Nucleus accumbens (tissue), 56 donors: ENCODE results near the gene HOXB1.

ENCODE experiments used
- DNase-seq, 56 donors: peaks; one replicate each; lab custom pipeline; 2025; lab: John Stamatoyannopoulos, UW

HOXB1 gene

GRCh38 chr17:48545022-48545375 lies 14.2 kb upstream of the HOXB1 start, which contains the start of gene HOXB2:
Gene HOXB2 (minus strand): TSS chr17:48545109. CDS start chr17:48544911, 198 bp downstream.
- no peak for DNase-seq

GRCh38 chr17:48544349-48545021 lies 13.7 kb upstream of the HOXB1 start:
- DNase-seq: no peak

- no peak for DNase-seq
Observed at GRCh38 chr17:48543854-48544348, 13.1 kb upstream of the HOXB1 start.

- no peak for DNase-seq
Observed at GRCh38 chr17:48543107-48543853, 12.5 kb upstream of the HOXB1 start.

GRCh38 chr17:48542698-48543106 lies 11.9 kb upstream of the HOXB1 start:
- no peak for DNase-seq

DNA sequence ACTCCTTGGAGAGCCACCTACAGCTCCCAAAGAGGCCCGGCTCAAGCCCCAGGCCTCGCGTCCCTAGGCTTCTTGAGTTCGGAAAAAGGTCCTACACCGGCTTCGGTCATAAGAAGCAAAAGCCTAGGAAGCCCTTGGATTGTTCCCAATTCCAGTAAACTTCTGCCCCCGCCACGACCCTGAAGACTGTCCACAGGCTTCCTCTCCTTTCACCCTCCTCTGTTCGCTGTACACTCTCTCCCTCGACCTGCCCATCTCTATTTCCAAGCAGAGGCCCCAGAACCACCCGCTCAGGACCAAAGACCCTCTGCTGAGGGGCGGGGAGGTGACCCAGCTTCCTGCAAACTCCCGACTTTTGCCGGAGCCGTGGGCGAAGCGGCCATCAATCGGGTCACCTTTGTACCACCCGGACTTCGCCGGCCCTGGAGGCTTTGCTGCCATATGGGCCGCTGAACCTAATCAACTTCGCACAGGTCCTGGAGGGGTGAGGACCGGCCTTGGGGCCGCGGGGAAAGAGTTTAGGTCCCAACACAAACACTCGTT lies 11.4 kb upstream of the HOXB1 start:
- DNase-seq: no peak

GRCh38 chr17:48541577-48542113 lies 10.8 kb upstream of the HOXB1 start:
- no peak for DNase-seq

- DNase-seq: no peak
Observed at GRCh38 chr17:48541036-48541576, 10.3 kb upstream of the HOXB1 start.

DNA sequence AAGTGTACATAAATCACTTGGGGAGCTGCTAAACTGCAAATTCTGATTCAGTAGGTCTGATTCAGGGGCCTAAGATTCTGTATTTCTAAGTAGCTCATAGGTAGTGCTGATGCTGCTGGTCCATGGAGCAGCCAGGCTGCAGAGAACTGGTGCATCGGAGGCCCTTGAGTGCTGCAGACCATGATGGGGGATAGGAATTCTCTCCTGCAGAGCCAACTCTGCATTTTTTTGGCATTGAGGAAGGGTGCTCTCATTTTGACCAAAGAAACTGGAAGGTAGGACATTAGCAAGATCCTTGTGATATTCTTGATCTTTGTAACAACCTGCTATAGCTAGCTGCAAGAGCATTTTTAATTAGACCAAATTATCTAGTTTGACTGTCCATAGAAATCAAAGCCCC lies 9.4 kb upstream of the HOXB1 start:
- no peak for DNase-seq

- DNase-seq: no peak
Observed at GRCh38 chr17:48539177-48539576, 8.4 kb upstream of the HOXB1 start.

- no peak for DNase-seq
Observed at GRCh38 chr17:48537316-48537715, 6.5 kb upstream of the HOXB1 start.

DNA sequence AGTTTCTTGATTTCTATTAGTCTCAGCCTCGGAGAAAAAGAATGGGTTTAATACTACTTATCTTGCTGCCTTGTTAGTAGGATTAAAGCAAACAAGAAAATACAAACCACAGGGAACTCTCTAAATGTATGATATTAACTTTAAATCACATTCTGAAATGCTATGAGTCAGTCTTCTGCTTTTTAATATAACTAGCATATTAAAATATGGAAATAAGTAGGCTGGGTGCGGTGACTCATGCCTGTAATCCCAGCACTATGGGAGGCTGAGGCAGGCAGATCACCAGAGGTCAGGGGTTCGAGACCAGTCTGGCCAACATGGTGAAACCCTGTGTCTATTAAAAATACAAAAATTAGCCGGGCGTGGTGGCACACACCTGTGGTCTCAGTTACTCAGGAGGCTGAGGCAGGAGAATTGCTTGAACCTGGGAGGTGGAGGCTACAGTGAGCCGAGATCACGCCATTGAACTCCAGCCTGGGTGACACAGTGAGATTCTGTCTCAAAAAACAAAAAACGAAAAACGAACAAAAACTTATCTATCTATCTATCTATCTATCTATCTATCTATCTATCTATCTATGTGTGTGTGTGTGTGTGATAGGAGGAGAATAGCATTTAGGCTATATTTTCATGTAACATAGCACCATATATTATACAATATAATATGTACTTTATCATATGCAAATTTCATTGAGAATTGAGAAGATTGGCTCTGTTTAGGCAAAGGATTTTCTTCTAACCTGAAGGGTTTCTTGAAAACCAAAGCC lies 5.2 kb upstream of the HOXB1 start:
- DNase-seq: peak in 1 of 56 donors; percentile 11

DNA sequence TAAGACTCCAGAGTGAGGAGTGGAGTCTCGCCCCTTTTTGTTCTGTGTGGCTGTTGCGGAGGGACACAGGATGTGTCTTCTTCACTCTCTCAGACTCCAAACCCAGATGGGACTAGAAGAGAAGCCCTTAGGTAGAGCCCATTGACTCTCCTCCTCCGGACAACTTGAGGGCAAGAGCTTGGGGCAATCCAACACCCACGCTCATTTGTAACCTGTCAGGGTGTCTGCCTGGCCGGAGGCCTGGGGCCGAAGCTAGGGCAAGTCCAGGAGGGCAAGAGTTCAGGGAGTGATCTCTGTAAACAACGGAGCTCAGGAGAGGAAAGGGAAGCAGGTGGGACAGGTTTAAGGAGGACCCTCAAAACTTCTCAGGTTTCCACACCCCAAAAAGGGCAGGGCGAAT lies 1.4 kb upstream of the HOXB1 start:
- DNase-seq: no peak

DNA sequence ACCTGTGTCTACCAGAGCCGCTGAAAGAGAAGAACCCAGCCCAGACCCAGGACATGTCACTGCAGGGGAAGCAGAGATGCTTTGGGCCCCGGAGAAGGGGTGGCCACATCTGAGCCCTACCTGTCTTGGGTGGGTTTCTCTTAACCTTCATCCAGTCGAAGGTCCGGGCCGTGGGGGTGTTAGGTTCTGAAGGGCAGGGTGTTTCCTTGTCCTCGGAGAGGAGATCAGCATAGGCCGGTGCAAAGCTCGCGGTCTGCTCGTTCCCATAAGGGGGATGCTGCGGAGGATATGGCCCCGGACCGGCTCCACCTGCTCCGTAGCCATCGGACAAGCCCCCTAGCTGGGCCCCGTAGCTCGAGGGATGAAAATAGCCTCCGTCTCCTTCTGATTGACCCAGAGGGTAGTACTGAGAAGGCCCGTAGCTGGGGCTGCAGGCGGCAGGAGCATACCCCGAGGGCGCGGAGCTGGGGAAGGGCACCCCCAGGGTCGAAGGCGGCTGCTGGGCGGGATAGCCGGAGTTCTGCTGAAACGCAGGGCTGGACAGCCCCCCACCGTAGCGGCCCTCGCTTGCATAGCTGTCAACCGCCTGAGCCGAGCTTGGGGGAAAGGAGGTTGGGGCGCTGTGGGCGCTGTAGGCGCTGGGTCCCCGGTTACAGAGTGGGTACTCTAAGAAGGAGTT lies 464 bp downstream of the HOXB1 start:
- no peak for DNase-seq

DNA sequence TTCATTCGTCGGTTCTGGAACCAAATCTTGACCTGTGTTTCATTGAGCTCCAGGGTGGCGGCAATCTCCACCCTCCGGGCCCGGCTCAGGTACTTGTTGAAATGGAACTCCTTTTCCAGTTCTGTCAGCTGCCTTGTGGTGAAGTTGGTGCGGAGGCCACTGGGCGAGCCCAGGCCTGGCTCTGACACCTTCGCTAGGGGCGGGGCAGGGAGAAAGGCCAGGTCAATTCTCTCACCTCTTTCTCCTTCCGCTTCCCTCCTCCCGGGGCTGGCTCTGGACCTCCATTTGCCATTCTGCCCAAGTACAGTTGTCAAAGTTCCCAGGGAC lies 1.2 kb downstream of the HOXB1 start:
- DNase-seq: no peak

DNA sequence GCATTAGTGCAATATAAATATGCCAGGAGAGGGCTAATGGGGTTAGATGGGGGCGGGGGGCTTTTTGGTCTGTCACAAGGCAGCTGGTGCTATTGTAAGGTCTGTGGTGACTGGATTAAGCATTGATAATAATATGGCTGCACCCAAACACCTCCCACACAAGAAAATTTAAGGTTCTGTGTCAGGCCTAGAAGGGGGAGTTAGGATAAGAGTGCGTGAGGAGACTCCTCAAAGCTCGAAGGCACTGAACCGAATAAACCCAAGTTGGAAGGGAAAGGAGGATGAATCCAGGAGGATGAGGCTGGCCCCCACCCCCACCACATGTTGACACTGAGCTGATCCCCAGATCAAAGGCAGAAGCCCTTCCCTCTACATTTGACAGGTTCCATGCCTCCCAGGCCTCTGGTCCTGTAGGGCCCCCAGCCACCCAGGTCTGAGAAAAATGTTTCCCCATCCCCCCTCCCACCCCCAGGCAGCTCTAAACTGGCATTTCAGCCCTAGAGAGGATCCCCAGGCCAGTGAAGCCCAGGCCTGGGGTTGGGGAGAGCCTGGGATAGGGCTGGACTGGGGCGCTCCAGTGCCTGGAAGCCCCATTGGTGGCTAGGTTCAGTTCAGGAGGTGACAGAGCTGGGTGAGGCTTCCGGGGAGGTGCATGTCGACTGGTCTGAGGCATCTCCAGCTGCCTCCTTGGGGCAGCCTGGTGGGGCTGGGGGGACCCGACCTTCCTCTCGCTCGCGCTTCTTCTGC lies 1.7 kb downstream of the HOXB1 start:
- DNase-seq: no peak

DNA sequence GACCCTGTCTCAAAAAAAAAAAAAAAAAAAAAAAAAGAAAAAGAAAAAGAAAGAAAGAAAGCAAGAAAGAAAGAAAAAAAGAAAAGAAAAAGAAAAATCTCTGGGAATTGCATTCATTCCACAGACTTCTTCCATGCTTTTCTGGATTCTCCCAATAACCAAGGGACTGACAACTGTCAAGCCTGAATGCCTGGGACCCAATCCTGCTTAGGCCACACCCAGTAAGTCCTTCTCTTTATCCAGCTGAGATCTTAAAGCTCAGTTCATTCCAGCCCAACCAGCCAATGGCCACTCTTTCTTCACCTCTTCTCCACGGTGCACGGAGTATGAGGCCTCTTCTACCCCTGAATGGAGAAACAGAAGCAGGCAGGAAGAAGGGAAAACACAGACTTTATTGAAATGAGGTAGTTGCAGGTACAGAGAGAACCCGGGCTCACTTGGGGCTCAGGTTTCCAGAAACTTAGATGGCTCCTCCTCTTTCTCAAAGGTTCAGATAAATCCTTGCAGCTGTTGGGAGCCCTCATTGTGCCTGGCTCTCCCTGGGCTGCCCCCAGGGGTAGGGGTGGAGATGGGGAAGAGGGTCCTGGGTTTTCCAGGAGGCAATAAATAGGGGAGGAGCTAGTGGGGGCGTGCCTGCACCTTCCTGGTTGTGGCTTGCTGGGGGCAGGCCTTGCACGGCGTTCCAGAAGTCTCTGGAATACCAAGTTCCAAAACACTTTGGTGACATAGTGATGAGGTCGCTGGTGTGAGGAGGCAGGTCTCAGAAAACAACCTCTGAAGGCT lies 2.5 kb downstream of the HOXB1 start:
- no peak for DNase-seq

GRCh38 chr17:48527547-48527932 lies 3.3 kb downstream of the HOXB1 start:
- DNase-seq: no peak
